SK-N-SH (cell line): ENCODE results near the gene MAPK9. TPM values are rescaled to one million over a fixed set of nuclear protein-coding genes. Genes with fewer than 3 reads are reported as not detected.

Experiments
- CTCF ChIA-PET: fragments of 300-600, 350-600 bp; formaldehyde crosslinking; extraction: SDS; loops from one replicate; lab custom pipeline; 2021; lab: Yijun Ruan, JAX
- POLR2A ChIA-PET: fragments of 350-600 bp; sonication (Branson Sonifier 250); formaldehyde crosslinking; extraction: SDS; loops from one replicate; lab custom pipeline; 2020; ENCODE audit warnings: antibody characterized with exemption, inconsistent platforms; lab: Yijun Ruan, JAX
- DNase-seq: peaks from one replicate; pipeline ENCODE4 v3.0.0; 2012
- H2AFZ ChIP-seq: fragments of 200-600 bp; sonication (generic); 2 replicates; pipeline ENCODE4 v1.8.1; 2016; ENCODE audit warnings: antibody characterized with exemption, mild to moderate bottlenecking, low read depth
- H3F3A ChIP-seq: fragments of 200-600 bp; sonication (generic); replicated peaks from 2 replicates; pipeline ENCODE3; 2016; ENCODE audit warnings: antibody characterized with exemption, mild to moderate bottlenecking; ENCODE audit not compliant: insufficient read depth
- H3K27ac ChIP-seq, 2 experiments: fragments of 200-500 bp in 1 of 2; fragments of 200-600 bp in 1 of 2; sonication (Bioruptor generic) in 1 of 2; sonication (generic), shearing (Covaris generic) in 1 of 2; 2 replicates each; pipeline versions ENCODE4 v1.5.1 to v1.6.1; 2014 to 2016; ENCODE audit warnings: low read depth in 2 of 2, inconsistent platforms in 1 of 2, low read length in 1 of 2, mild to moderate bottlenecking in 1 of 2, mixed read lengths in 1 of 2
- H3K27me3 ChIP-seq: fragments of 200-600 bp; sonication (generic), shearing (Covaris generic); 2 replicates; pipeline ENCODE4 v1.6.1; 2016; ENCODE audit warnings: mixed run types; ENCODE audit not compliant: insufficient read depth
- H3K36me3 ChIP-seq, 2 experiments: fragments of 200-500 bp in 1 of 2; fragments of 200-600 bp in 1 of 2; sonication (Bioruptor generic) in 1 of 2; sonication (generic) in 1 of 2; replicated peaks in 1 of 2; 2 replicates each; pipeline versions ENCODE3 to v1.5.1; 2014 to 2016; ENCODE audit warnings: low read length in 1 of 2, mild to moderate bottlenecking in 1 of 2; ENCODE audit not compliant: insufficient read depth in 2 of 2, control insufficient read depth in 1 of 2
- H3K4me1 ChIP-seq, 2 experiments: fragments of 200-500 bp in 1 of 2; fragments of 200-600 bp in 1 of 2; sonication (Bioruptor generic) in 1 of 2; sonication (generic), shearing (Covaris generic) in 1 of 2; 2 replicates each; pipeline versions ENCODE4 v1.5.1 to v1.6.1; 2014 to 2016; ENCODE audit warnings: low read depth in 1 of 2, low read length in 1 of 2, mixed run types in 1 of 2; ENCODE audit not compliant: insufficient read depth in 2 of 2, control insufficient read depth in 1 of 2
- H3K4me2 ChIP-seq: fragments of 200-600 bp; sonication (generic), shearing (Covaris generic); 2 replicates; pipeline ENCODE4 v1.6.1; 2017; ENCODE audit warnings: mixed run types
- H3K4me3 ChIP-seq, 2 experiments: fragments of 200-500 bp in 1 of 2; fragments of 200-600 bp in 1 of 2; sonication (Bioruptor generic) in 1 of 2; sonication (generic), shearing (Covaris generic) in 1 of 2; 2 replicates each; pipeline versions ENCODE4 v1.5.1 to v1.8.1; 2014 to 2016; ENCODE audit warnings: low read depth in 2 of 2, inconsistent platforms in 1 of 2, low read length in 1 of 2, mild to moderate bottlenecking in 1 of 2, mixed read lengths in 1 of 2, moderate library complexity in 1 of 2
- H3K79me2 ChIP-seq: fragments of 200-600 bp; sonication (generic); 2 replicates; pipeline ENCODE4 v1.8.1; 2017; ENCODE audit warnings: mild to moderate bottlenecking; ENCODE audit not compliant: insufficient read depth
- H3K9ac ChIP-seq: fragments of 200-600 bp; sonication (generic); 2 replicates; pipeline ENCODE4 v1.6.1; 2017; ENCODE audit warnings: mixed run types
- H3K9me2 ChIP-seq: fragments of 200-600 bp; sonication (generic); 2 replicates; pipeline ENCODE4 v1.6.1; 2017; ENCODE audit warnings: mixed run types
- H3K9me3 ChIP-seq: fragments of 200-600 bp; sonication (generic); 2 replicates; pipeline ENCODE4 v1.6.1; 2017; ENCODE audit warnings: mixed run types, mild to moderate bottlenecking, moderate library complexity
- H4K20me1 ChIP-seq: fragments of 200-600 bp; sonication (generic); 2 replicates; pipeline ENCODE4 v1.6.1; 2017; ENCODE audit warnings: mild to moderate bottlenecking, mixed run types; ENCODE audit not compliant: insufficient read depth
- FOSL2 ChIP-seq: IDR thresholded peaks from 2 replicates; pipeline ENCODE4 v1.4.0; 2012; ENCODE audit warnings: low read depth, mild to moderate bottlenecking, moderate library complexity, borderline replicate concordance
- FOXJ3 ChIP-seq: sonication (generic); formaldehyde crosslinking; IDR thresholded peaks from 2 replicates; pipeline ENCODE4 v1.5.1; 2020; ENCODE audit warnings: mild to moderate bottlenecking, missing genetic modification reagents
- GATA2 ChIP-seq: sonication (generic); formaldehyde crosslinking; IDR thresholded peaks from 2 replicates; pipeline ENCODE4 v1.5.0; 2020; ENCODE audit warnings: mild to moderate bottlenecking, missing genetic modification reagents
- JUND ChIP-seq: IDR thresholded peaks from 2 replicates; pipeline ENCODE4 v1.4.0; 2012
- MEF2A ChIP-seq: IDR thresholded peaks from 2 replicates; pipeline ENCODE4 v1.4.0; 2012; ENCODE audit warnings: low read depth, borderline replicate concordance
- MXI1 ChIP-seq: IDR thresholded peaks from 2 replicates; pipeline ENCODE4 v1.6.1; 2012; ENCODE audit warnings: mild to moderate bottlenecking, low read depth, low read length, improper control_type of control experiment
- NRF1 ChIP-seq: IDR thresholded peaks from 2 replicates; pipeline ENCODE4 v1.6.1; 2012; ENCODE audit warnings: low read depth, mild to moderate bottlenecking, low read length
- USF2 ChIP-seq: fragments of 150-350 bp; IDR thresholded peaks from 2 replicates; pipeline ENCODE4 v1.6.1; 2017; ENCODE audit warnings: antibody characterized with exemption, low read length, low read depth, borderline replicate concordance
- WGBS: methylation state at CpG from one replicate; pipeline ENCODE4 v1.1.6; 2017; ENCODE audit warnings: low lambda C conversion rate; 5-methylcytosine and 5-hydroxymethylcytosine counted together
- polyA plus RNA-seq, 3 experiments: library from polyadenylated mRNA; depleted of rRNA; stranded (reverse); fragments of >200 nt; gene quantifications; 2 replicates each; pipeline ENCODE4 v1.2.3, GENCODE V29; 2012

Gene MAPK9
- polyA plus RNA-seq, 1 of the 3 experiments (the other 2 are of a cell fraction): 23.9 TPM

GRCh38 chr5:180335614-180336233 is 43.8 kb upstream of the MAPK9 start:
- H4K20me1 ChIP-seq: no peaks in the 10 kb centered on the region
- TF ChIP-seq MXI1 (no peak), JUND (no peak), FOXJ3 (no peak), FOSL2 (no peak)
- TF ChIP-seq, all 33 proteins: peak for 0
- Histone ChIP-seq H3K9me2 (no peaks in the 10 kb centered on the region), H3K4me2 (no peak overlapping the region), H3K4me3 (no peak overlapping the region), H3K79me2 (no peaks in the 10 kb centered on the region), H3K27me3 (no peaks in the 10 kb centered on the region), H3K27ac (no peak overlapping the region), H3F3A (peaks cover 15% of the 10 kb centered on the region), H2AFZ (no peak overlapping the region), H3K9ac (no peak overlapping the region), H3K4me1 (peaks cover 6% of the 10 kb centered on the region in 2 experiments; a peak in 2 of 4 replicates), H3K36me3 (no peaks in the 10 kb centered on the region), H3K9me3 (no peaks in the 10 kb centered on the region)
- DNase-seq: no peak
- WGBS: 88% methylated on average over 8 of the region's 19 CpGs
- POLR2A ChIA-PET: no interaction called here
- CTCF ChIA-PET: interaction anchor here (1.0 to 11.1 kb wide), 4 partner anchors 8 to 208 kb away, joined by 4 to 171 read pairs (median 48); partner anchors contain the start of gene MAPK9

GRCh38 chr5:180334751-180335613 is 43.1 kb upstream of the MAPK9 start:
- 80% methylated on average over 8 of the region's 15 CpGs for WGBS
- Histone ChIP-seq H3K4me2 (no peak overlapping the region), H3K27ac (no peak overlapping the region), H3K9me2 (no peaks in the 10 kb centered on the region), H3K27me3 (no peaks in the 10 kb centered on the region), H4K20me1 (no peaks in the 10 kb centered on the region), H3K36me3 (no peaks in the 10 kb centered on the region), H3F3A (peaks cover 22% of the 10 kb centered on the region), H2AFZ (no peak overlapping the region), H3K9me3 (no peaks in the 10 kb centered on the region), H3K9ac (no peak overlapping the region), H3K4me3 (no peak overlapping the region), H3K79me2 (no peaks in the 10 kb centered on the region), H3K4me1 (peaks cover 6 to 12% of the 10 kb centered on the region in 2 experiments; a peak in 2 of 4 replicates)
- ChIA-PET CTCF (interaction anchor here (1.0 to 11.1 kb wide), 4 partner anchors 19 to 208 kb away, joined by 3 to 171 read pairs (median 8); partner anchors contain the start of gene MAPK9), POLR2A (no interaction called here)
- DNase-seq: no peak
- TF ChIP-seq GATA2 (no peak), USF2 (no peak), MEF2A (no peak)

- 73% methylated on average over 5 of the region's 6 CpGs for WGBS
- ChIA-PET POLR2A (no interaction called here), CTCF (interaction anchor here (1.0 to 11.1 kb wide), 3 partner anchors 19 to 137 kb away, joined by 3 to 171 read pairs (median 12); partner anchors contain the start of gene MAPK9)
- no peaks in the 10 kb centered on the region for H3K27me3 ChIP-seq
- peaks cover 6 to 12% of the 10 kb centered on the region in 2 experiments; a peak in 2 of 4 replicates for H3K4me1 ChIP-seq
- H3K4me3 ChIP-seq: no peak overlapping the region
- no peaks in the 10 kb centered on the region for H3K9me3 ChIP-seq
- TF ChIP-seq NRF1: no peak
- no peak for TF ChIP-seq USF2
- no peak overlapping the region for H3K4me2 ChIP-seq
- no peaks in the 10 kb centered on the region for H4K20me1 ChIP-seq
- no peak overlapping the region for H2AFZ ChIP-seq
- H3K27ac ChIP-seq: peak overlapping the region in 1 of 2 experiments; percentile 57; a peak in 1 of 4 replicates
- no peaks in the 10 kb centered on the region for H3K9me2 ChIP-seq
- DNase-seq: no peak
- no peaks in the 10 kb centered on the region for H3K79me2 ChIP-seq
- H3K36me3 ChIP-seq: no peaks in the 10 kb centered on the region
- no peak overlapping the region for H3K9ac ChIP-seq
- peaks cover 23% of the 10 kb centered on the region for H3F3A ChIP-seq
Observed at GRCh38 chr5:180334176-180334575, 42.3 kb upstream of the MAPK9 start.
